DND-41 (cell line): ENCODE results near the gene R3HDM4.

Experiments
- CTCF ChIP-seq: IDR thresholded peaks from 2 replicates; pipeline ENCODE4 v1.5.1; 2012; ENCODE audit warnings: borderline replicate concordance, low read length, moderate library complexity, mild to moderate bottlenecking; ENCODE audit not compliant: poor library complexity, severe bottlenecking; ENCODE audit errors: extremely low read depth
- EZH2 ChIP-seq: IDR thresholded peaks from 3 replicates; pipeline ENCODE4 v1.6.1; 2012; ENCODE audit warnings: borderline replicate concordance, low read depth, mild to moderate bottlenecking, moderate library complexity, low read length, inconsistent platforms; ENCODE audit not compliant: severe bottlenecking

GRCh38 chr19:918481-919198 lies 5.6 kb upstream of the R3HDM4 start:
- TF ChIP-seq CTCF (no peak), EZH2 (no peak)
